Activated T-helper 9 cell treated with anti-CD3 and anti-CD28 coated beads, Interleukin-2, amount 50 U/mL, for 16 hours (primary cell): ENCODE measurements around the gene RNF217.

Experiments used
- DNase-seq: peaks from one replicate; pipeline ENCODE4 v3.0.0-alpha.2; 2020; ENCODE audit warnings: low read depth

RNF217 gene

GRCh38 chr6:125099211-125100073 lies 137.2 kb downstream of the RNF217 start:
- DNase-seq, result no peak

- DNase-seq, result no peak
These were observed 137.9 kb downstream of the RNF217 start for GRCh38 chr6:125100074-125100652.

- DNase-seq, result no peak
These were observed 138.9 kb downstream of the RNF217 start for GRCh38 chr6:125101128-125101527.

- DNase-seq, result no peak
These were observed 139.4 kb downstream of the RNF217 start for GRCh38 chr6:125101631-125102030.

- no peak for DNase-seq
These were observed 140.2 kb downstream of the RNF217 start for GRCh38 chr6:125102411-125102810.

- no peak for DNase-seq
These were observed 140.7 kb downstream of the RNF217 start for GRCh38 chr6:125102891-125103290.

GRCh38 chr6:125104425-125104824 lies 142.2 kb downstream of the RNF217 start:
- no peak for DNase-seq

GRCh38 chr6:125107048-125107447 lies 144.8 kb downstream of the RNF217 start:
- no peak for DNase-seq

GRCh38 chr6:125107896-125108295 lies 145.7 kb downstream of the RNF217 start:
- no peak for DNase-seq

GRCh38 chr6:125110056-125110455 lies 147.8 kb downstream of the RNF217 start:
- DNase-seq, result no peak

- no peak for DNase-seq
These were observed 149.2 kb downstream of the RNF217 start for GRCh38 chr6:125111219-125111983.

GRCh38 chr6:125112934-125113333 lies 150.7 kb downstream of the RNF217 start:
- no peak for DNase-seq

- DNase-seq, result no peak
These were observed 152.1 kb downstream of the RNF217 start for GRCh38 chr6:125114248-125114858.

- DNase-seq, result no peak
These were observed 153.9 kb downstream of the RNF217 start for GRCh38 chr6:125116170-125116569.

- no peak for DNase-seq
These were observed 154.5 kb downstream of the RNF217 start for GRCh38 chr6:125116710-125117109.

- no peak for DNase-seq
These were observed 155.6 kb downstream of the RNF217 start for GRCh38 chr6:125117818-125118217.

GRCh38 chr6:125120054-125120590 lies 157.9 kb downstream of the RNF217 start:
- DNase-seq, result no peak

GRCh38 chr6:125121894-125122293 lies 159.7 kb downstream of the RNF217 start:
- no peak for DNase-seq

GRCh38 chr6:125123051-125123450 lies 160.8 kb downstream of the RNF217 start:
- DNase-seq, result no peak

- no peak for DNase-seq
These were observed 161.3 kb downstream of the RNF217 start for GRCh38 chr6:125123468-125124048.

GRCh38 chr6:125124049-125124669 lies 161.9 kb downstream of the RNF217 start:
- DNase-seq, result no peak
